ENCODE results near the gene MAPK10.

- TF ChIP-seq, protein P1, sequence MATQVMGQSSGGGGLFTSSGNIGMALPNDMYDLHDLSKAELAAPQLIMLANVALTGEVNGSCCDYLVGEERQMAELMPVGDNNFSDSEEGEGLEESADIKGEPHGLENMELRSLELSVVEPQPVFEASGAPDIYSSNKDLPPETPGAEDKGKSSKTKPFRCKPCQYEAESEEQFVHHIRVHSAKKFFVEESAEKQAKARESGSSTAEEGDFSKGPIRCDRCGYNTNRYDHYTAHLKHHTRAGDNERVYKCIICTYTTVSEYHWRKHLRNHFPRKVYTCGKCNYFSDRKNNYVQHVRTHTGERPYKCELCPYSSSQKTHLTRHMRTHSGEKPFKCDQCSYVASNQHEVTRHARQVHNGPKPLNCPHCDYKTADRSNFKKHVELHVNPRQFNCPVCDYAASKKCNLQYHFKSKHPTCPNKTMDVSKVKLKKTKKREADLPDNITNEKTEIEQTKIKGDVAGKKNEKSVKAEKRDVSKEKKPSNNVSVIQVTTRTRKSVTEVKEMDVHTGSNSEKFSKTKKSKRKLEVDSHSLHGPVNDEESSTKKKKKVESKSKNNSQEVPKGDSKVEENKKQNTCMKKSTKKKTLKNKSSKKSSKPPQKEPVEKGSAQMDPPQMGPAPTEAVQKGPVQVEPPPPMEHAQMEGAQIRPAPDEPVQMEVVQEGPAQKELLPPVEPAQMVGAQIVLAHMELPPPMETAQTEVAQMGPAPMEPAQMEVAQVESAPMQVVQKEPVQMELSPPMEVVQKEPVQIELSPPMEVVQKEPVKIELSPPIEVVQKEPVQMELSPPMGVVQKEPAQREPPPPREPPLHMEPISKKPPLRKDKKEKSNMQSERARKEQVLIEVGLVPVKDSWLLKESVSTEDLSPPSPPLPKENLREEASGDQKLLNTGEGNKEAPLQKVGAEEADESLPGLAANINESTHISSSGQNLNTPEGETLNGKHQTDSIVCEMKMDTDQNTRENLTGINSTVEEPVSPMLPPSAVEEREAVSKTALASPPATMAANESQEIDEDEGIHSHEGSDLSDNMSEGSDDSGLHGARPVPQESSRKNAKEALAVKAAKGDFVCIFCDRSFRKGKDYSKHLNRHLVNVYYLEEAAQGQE (IDR thresholded peaks at IDR 0.05; ENCODE audit: low read depth, low read length), result no peak
- no peak for TF ChIP-seq CHD2 (IDR thresholded peaks at IDR 0.05; ENCODE audit: borderline replicate concordance, low read depth, low read length)
Observed at GRCh38 chr4:85994576-85994975, 365.3 kb downstream of the MAPK10 start.

Measured in GM12878 (cell line).